K562 (cell line): ENCODE measurements around the gene ATE1. TPM values are rescaled to one million over a fixed set of nuclear protein-coding genes. Genes with fewer than 3 reads are reported as not detected.

Experiments
- ATAC-seq: fragments of 200-7000 bp; cut with Tn5 transposase; 3 replicates; pipeline ENCODE4 v1.9.1; 2020; ENCODE audit warnings: moderate library complexity
- BruUV-seq: library from RNA; stranded (reverse); fragments of 400-500 nt; replicated peaks from 2 replicates; lab custom pipeline; 2021; lab: Mats Ljungman, UMichigan
- CTCF ChIA-PET: fragments of 300-600 bp; formaldehyde crosslinking; extraction: SDS; loops from one replicate; lab custom pipeline; 2021; ENCODE audit warnings: low intra/inter-chr PET ratio; lab: Yijun Ruan, JAX
- POLR2A ChIA-PET: fragments of 300-600, 350-650 bp; sonication (Branson Sonifier 250); formaldehyde crosslinking; extraction: SDS; loops from one replicate; lab custom pipeline; 2021; ENCODE audit warnings: antibody characterized with exemption, inconsistent platforms; lab: Yijun Ruan, JAX
- DNase-seq, 4 experiments: peaks; one replicate each; pipeline versions ENCODE4 v3.0.0 to v3.0.0-alpha.2; 2011 to 2018; ENCODE audit warnings: low spot score in 3 of 4, mixed read lengths in 3 of 4; ENCODE audit errors: extremely low read depth in 1 of 4
- FAIRE-seq: peaks from 2 replicates; lab custom pipeline; 2011; peaks lifted over from hg19 to GRCh38; lab: Jason Lieb, UNC
- H2AFZ ChIP-seq: 2 replicates; pipeline ENCODE4 v1.6.0; 2011; ENCODE audit warnings: low read depth, low read length, control low read depth, inconsistent platforms
- H3K27ac ChIP-seq: fragments of 200-600 bp; 3 replicates; pipeline ENCODE4 v1.8.0; 2011; ENCODE audit warnings: low read depth, mild to moderate bottlenecking, control low read depth, inconsistent platforms, low read length, moderate library complexity, mixed read lengths; ENCODE audit errors: extremely low read depth
- H3K27me3 ChIP-seq, 2 experiments: fragments of 300-600 bp in 1 of 2; 2 replicates in 1 of 2; 3 replicates in 1 of 2; pipeline versions ENCODE4 v1.6.0 to v1.8.0; 2011; ENCODE audit warnings: inconsistent platforms in 2 of 2, low read length in 2 of 2, mild to moderate bottlenecking in 1 of 2, mixed read lengths in 1 of 2, moderate library complexity in 1 of 2; ENCODE audit not compliant: control insufficient read depth in 2 of 2, insufficient read depth in 2 of 2
- H3K36me3 ChIP-seq: fragments of 300-600 bp; 3 replicates; pipeline ENCODE4 v1.8.0; 2011; ENCODE audit warnings: mild to moderate bottlenecking, low read length, inconsistent platforms; ENCODE audit not compliant: control insufficient read depth, insufficient read depth
- H3K4me1 ChIP-seq, 2 experiments: fragments of 200-600 bp in 1 of 2; replicated peaks in 1 of 2; 2 replicates in 1 of 2; 3 replicates in 1 of 2; pipeline versions ENCODE4 v1.5.1 to v1.8.0; 2011; ENCODE audit warnings: inconsistent platforms in 2 of 2, low read length in 2 of 2, mild to moderate bottlenecking in 1 of 2, mixed read lengths in 1 of 2, moderate library complexity in 1 of 2; ENCODE audit not compliant: control insufficient read depth in 2 of 2, insufficient read depth in 2 of 2
- H3K4me2 ChIP-seq: 2 replicates; pipeline ENCODE4 v1.6.1; 2011; ENCODE audit warnings: low read length, control low read depth, inconsistent platforms, mixed read lengths; ENCODE audit not compliant: insufficient read depth
- H3K4me3 ChIP-seq: fragments of 200-600 bp; sonication (generic), shearing (Covaris generic); 2 replicates; pipeline ENCODE4 v1.5.1; 2016; ENCODE audit warnings: control low read depth, inconsistent platforms
- H3K79me2 ChIP-seq: fragments of 200-600 bp; 3 replicates; pipeline ENCODE4 v1.8.0; 2011; ENCODE audit warnings: low read length, inconsistent platforms; ENCODE audit not compliant: control insufficient read depth, insufficient read depth
- H3K9ac ChIP-seq, 2 experiments: 2 replicates each; pipeline versions ENCODE4 v1.6.0 to v1.6.1; 2011; ENCODE audit warnings: low read depth in 2 of 2, low read length in 2 of 2, control low read depth in 1 of 2, inconsistent platforms in 1 of 2, mild to moderate bottlenecking in 1 of 2, mixed read lengths in 1 of 2; ENCODE audit not compliant: insufficient read depth in 1 of 2
- H3K9me1 ChIP-seq: one replicate; pipeline ENCODE4 v1.6.0; 2011; ENCODE audit warnings: inconsistent platforms, mild to moderate bottlenecking, low read length, moderate library complexity; ENCODE audit not compliant: control insufficient read depth, insufficient read depth
- H3K9me3 ChIP-seq: replicated peaks from 2 replicates; pipeline ENCODE4 v1.5.1; 2011; ENCODE audit warnings: low read depth, low read length, inconsistent platforms; ENCODE audit not compliant: control insufficient read depth, insufficient read depth
- H4K20me1 ChIP-seq: replicated peaks from 2 replicates; pipeline ENCODE4 v1.6.1; 2011; ENCODE audit warnings: low read length, inconsistent platforms, mixed read lengths; ENCODE audit not compliant: control insufficient read depth, insufficient read depth
- BACH1 ChIP-seq: fragments of 200-800 bp; sonication (Bioruptor generic); IDR thresholded peaks from 2 replicates; pipeline ENCODE4 v1.6.1; 2016; ENCODE audit warnings: missing genetic modification characterization, missing compliant biosample characterization
- ILF3 ChIP-seq: fragments of 450-650 bp; IDR thresholded peaks from 2 replicates; pipeline ENCODE4 v1.6.1; 2018; ENCODE audit warnings: antibody characterized with exemption, mild to moderate bottlenecking, moderate library complexity, borderline replicate concordance
- SIRT6 ChIP-seq: IDR thresholded peaks from one replicate; pipeline ENCODE4 v1.6.1; 2012; ENCODE audit warnings: low read depth, mild to moderate bottlenecking, control low read depth, inconsistent platforms, low read length, moderate library complexity
- TARDBP ChIP-seq: fragments of 450-650 bp; IDR thresholded peaks from 2 replicates; pipeline ENCODE4 v1.6.1; 2016
- ZKSCAN3 ChIP-seq: fragments of 250-450 bp; sonication (Bioruptor Pico); IDR thresholded peaks from 2 replicates; pipeline ENCODE4 v1.4.0; 2020
- ZNF174 ChIP-seq: fragments of 250-450 bp; sonication (Bioruptor Pico); IDR thresholded peaks from 2 replicates; pipeline ENCODE4 v1.4.0; 2020; ENCODE audit warnings: mild to moderate bottlenecking
- ZSCAN32 ChIP-seq: fragments of 450-650 bp; formaldehyde crosslinking; IDR thresholded peaks from 2 replicates; pipeline ENCODE4 v1.4.0; 2020; ENCODE audit warnings: mild to moderate bottlenecking, moderate library complexity
- WGBS: fragments of 100-300 bp; shearing (Covaris generic); methylation state at CpG from one replicate; pipeline ENCODE4 v1.1.6; 2016; ENCODE audit warnings: low coverage, mixed read lengths; ENCODE audit not compliant: insufficient coverage; ENCODE audit errors: missing lambda C conversion rate; 5-methylcytosine and 5-hydroxymethylcytosine counted together
- in situ Hi-C: fragments of 300-500 bp; cut with MboI; formaldehyde crosslinking; loops from 4 replicates; pipeline ENCODE4 v1.15.0; 2018; ENCODE audit warnings: inconsistent platforms, mixed read lengths
- intact Hi-C: fragments of 100-400 bp; cut with micrococcal nuclease; formaldehyde crosslinking; loops from 2 replicates; pipeline ENCODE4 v1.14.2; 2022
- polyA plus RNA-seq, 8 experiments: library from polyadenylated mRNA; depleted of rRNA in 4 of 8; stranded (reverse) in 5 of 8; unstranded in 3 of 8; fragments of >200 nt; fragmentation: Nextera tagmentation in 2 of 8; fragmentation: Illumina TruSeq in 1 of 8; extraction: Ambion mirVana in 2 of 8; extraction: Trizol in 1 of 8; gene quantifications; 2 replicates each; pipeline versions ENCODE4 v1.2.1 to v1.2.3, GENCODE V29; 2011 to 2014; ENCODE audit warnings: inconsistent platforms in 1 of 8, missing spikeins in 1 of 8
- total RNA-seq, 7 experiments: library from RNA; depleted of rRNA in 6 of 7; stranded (reverse); fragments of >200 nt in 6 of 7; fragmentation: Illumina TruSeq in 2 of 7; extraction: Trizol in 2 of 7; gene quantifications; 2 replicates each; pipeline versions ENCODE4 v1.2.1 to v1.2.3, GENCODE V29; 2011 to 2021; ENCODE audit warnings: low replicate concordance in 1 of 7
- TF ChIP-seq, protein P1 (sequence below), 3 experiments: IDR thresholded peaks in 2 of 3; conservative IDR thresholded peaks in 1 of 3; 2 replicates each; pipeline ENCODE4 v1.5.1; 2011 to 2012; ENCODE audit warnings: low read length in 3 of 3, mild to moderate bottlenecking in 3 of 3, control low read depth in 2 of 3, improper control_type of control experiment in 1 of 3, inconsistent platforms in 1 of 3, low read depth in 1 of 3, mixed read lengths in 1 of 3, moderate library complexity in 1 of 3; ENCODE audit not compliant: insufficient read depth in 2 of 3
- TF ChIP-seq, protein P2 (sequence below): fragments of 250-450 bp; sonication (Bioruptor Pico); IDR thresholded peaks from 2 replicates; pipeline ENCODE4 v1.5.0; 2021
- TF ChIP-seq, protein P3 (sequence below): fragments of 250-450 bp; sonication (Bioruptor Pico); IDR thresholded peaks from 2 replicates; pipeline ENCODE4 v1.9.0; 2021; ENCODE audit warnings: mild to moderate bottlenecking
- TF ChIP-seq, protein P4 (sequence below): sonication (generic); formaldehyde crosslinking; IDR thresholded peaks from 2 replicates; pipeline ENCODE4 v1.8.1; 2022; ENCODE audit warnings: missing genetic modification reagents

The ATE1 gene
- total and polyA plus RNA-seq, 9 of the 15 experiments (the other 6 are each of a cell fraction or from before 2014, with no cell fraction given): 3.0 to 14.2 (median 8.8) TPM

DNA sequence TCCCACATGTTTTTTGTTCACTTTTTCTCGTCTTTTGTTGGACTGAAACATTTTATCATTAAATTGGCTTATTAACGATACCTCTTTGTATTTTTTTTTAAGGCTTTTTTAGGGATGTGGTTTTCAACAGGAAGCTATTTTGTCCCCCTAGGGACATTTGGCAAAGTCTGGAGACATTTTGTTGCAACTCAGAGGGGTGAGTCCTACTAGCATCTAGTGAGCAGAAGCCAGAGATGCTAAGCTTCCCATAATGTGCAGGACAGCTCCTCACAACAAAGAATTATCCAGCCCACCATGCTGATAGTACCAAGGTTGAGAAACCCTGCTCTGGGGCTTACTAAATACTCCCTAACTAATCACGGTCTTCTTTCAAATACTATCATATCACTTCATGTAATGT lies 63.2 kb downstream of the ATE1 start:
- DNase-seq (no peak), FAIRE-seq (no peak)
- Histone ChIP-seq H3K4me2 (no peak overlapping the region), H4K20me1 (no peaks in the 10 kb centered on the region), H3K9ac (no peak overlapping the region), H3K4me1 (no peaks in the 10 kb centered on the region; a peak in 1 of 5 replicates), H3K27ac (no peak overlapping the region), H3K4me3 (no peak overlapping the region)
- intact Hi-C loops: no loop called here
- BruUV-seq: no TSS peak
- TF ChIP-seq ZSCAN32 (CRISPR knock-in tag) (no peak), TARDBP (no peak)
- TF ChIP-seq, all 486 proteins: peak for 0
- peaks cover 6% of the 10 kb centered on the region; the same call in 1 of the 3 replicates for H3K36me3 ChIP-seq
- no peaks in the 10 kb centered on the region for H3K27me3 ChIP-seq
- no peak for ATAC-seq
- H3K9me3 ChIP-seq: no peaks in the 10 kb centered on the region
- ChIA-PET POLR2A (no interaction called here), CTCF (no interaction called here)
- no peaks in the 10 kb centered on the region for H3K9me1 ChIP-seq
- H2AFZ ChIP-seq: no peak overlapping the region
- in situ Hi-C loops: no loop called here
- H3K79me2 ChIP-seq: no peaks in the 10 kb centered on the region
- WGBS: 96% methylated on average over 3 of the region's 3 CpGs

DNA sequence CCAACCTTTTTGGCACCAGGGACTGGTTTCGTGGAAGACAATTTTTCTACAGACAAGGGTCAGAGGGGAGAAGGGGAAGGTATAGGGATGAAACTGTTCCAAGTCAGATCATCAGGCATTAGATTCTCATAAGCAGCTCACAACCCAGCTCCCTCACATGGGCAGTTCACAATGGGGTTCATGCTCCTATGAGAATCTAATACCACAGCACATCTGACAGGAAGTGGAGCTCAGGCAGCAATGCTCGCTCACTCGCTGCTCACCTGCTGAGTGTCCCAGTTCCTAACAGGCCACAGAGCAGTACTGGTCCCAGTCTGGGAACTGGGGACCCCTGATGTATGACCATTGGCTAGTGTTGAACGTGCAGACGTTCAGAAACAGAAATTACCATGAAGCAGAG lies 63.7 kb downstream of the ATE1 start:
- H3K27me3 ChIP-seq: no peaks in the 10 kb centered on the region
- no peak overlapping the region for H3K4me3 ChIP-seq
- H3K36me3 ChIP-seq: peaks cover 3% of the 10 kb centered on the region; the same call in 1 of the 3 replicates
- no peak overlapping the region for H3K27ac ChIP-seq
- H3K79me2 ChIP-seq: no peaks in the 10 kb centered on the region
- ChIA-PET CTCF (no interaction called here), POLR2A (no interaction called here)
- no peaks in the 10 kb centered on the region; a peak in 1 of 5 replicates for H3K4me1 ChIP-seq
- WGBS: 92% methylated on average over 3 of the region's 5 CpGs
- no peaks in the 10 kb centered on the region for H4K20me1 ChIP-seq
- no peak overlapping the region for H3K4me2 ChIP-seq
- ATAC-seq (no peak), FAIRE-seq (no peak), DNase-seq (no peak)
- H3K9me1 ChIP-seq: no peaks in the 10 kb centered on the region
- H2AFZ ChIP-seq: no peak overlapping the region
- BruUV-seq: no TSS peak
- intact Hi-C loops: no loop called here
- no peaks in the 10 kb centered on the region for H3K9me3 ChIP-seq
- in situ Hi-C loops: no loop called here
- no peak overlapping the region for H3K9ac ChIP-seq
- TF ChIP-seq ZKSCAN3 (CRISPR knock-in tag): no peak
- TF ChIP-seq, protein P1, sequence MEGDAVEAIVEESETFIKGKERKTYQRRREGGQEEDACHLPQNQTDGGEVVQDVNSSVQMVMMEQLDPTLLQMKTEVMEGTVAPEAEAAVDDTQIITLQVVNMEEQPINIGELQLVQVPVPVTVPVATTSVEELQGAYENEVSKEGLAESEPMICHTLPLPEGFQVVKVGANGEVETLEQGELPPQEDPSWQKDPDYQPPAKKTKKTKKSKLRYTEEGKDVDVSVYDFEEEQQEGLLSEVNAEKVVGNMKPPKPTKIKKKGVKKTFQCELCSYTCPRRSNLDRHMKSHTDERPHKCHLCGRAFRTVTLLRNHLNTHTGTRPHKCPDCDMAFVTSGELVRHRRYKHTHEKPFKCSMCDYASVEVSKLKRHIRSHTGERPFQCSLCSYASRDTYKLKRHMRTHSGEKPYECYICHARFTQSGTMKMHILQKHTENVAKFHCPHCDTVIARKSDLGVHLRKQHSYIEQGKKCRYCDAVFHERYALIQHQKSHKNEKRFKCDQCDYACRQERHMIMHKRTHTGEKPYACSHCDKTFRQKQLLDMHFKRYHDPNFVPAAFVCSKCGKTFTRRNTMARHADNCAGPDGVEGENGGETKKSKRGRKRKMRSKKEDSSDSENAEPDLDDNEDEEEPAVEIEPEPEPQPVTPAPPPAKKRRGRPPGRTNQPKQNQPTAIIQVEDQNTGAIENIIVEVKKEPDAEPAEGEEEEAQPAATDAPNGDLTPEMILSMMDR (IDR thresholded peaks at IDR 0.05 in 2 of 3, conservative IDR thresholded peaks at IDR 0.05 in 1 of 3; ENCODE audit: insufficient read depth in 2 of 3, low read depth in 1 of 3, low read length in 3 of 3): no peak
- TF ChIP-seq SIRT6: no peak
- TF ChIP-seq, protein P2, sequence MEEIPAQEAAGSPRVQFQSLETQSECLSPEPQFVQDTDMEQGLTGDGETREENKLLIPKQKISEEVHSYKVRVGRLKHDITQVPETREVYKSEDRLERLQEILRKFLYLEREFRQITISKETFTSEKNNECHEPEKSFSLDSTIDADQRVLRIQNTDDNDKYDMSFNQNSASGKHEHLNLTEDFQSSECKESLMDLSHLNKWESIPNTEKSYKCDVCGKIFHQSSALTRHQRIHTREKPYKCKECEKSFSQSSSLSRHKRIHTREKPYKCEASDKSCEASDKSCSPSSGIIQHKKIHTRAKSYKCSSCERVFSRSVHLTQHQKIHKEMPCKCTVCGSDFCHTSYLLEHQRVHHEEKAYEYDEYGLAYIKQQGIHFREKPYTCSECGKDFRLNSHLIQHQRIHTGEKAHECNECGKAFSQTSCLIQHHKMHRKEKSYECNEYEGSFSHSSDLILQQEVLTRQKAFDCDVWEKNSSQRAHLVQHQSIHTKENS: no peak
- TF ChIP-seq, protein P3, sequence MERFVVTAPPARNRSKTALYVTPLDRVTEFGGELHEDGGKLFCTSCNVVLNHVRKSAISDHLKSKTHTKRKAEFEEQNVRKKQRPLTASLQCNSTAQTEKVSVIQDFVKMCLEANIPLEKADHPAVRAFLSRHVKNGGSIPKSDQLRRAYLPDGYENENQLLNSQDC: no peak
- no peak for TF ChIP-seq ILF3
- TF ChIP-seq, protein P4, sequence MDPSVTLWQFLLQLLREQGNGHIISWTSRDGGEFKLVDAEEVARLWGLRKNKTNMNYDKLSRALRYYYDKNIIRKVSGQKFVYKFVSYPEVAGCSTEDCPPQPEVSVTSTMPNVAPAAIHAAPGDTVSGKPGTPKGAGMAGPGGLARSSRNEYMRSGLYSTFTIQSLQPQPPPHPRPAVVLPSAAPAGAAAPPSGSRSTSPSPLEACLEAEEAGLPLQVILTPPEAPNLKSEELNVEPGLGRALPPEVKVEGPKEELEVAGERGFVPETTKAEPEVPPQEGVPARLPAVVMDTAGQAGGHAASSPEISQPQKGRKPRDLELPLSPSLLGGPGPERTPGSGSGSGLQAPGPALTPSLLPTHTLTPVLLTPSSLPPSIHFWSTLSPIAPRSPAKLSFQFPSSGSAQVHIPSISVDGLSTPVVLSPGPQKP (CRISPR knock-in tag): no peak
- no peak for TF ChIP-seq ZNF174 (CRISPR knock-in tag)
- TF ChIP-seq BACH1 (tag): no peak
